Left forelimb (tissue), 1 donor: ENCODE results near the gene ZMYND19.
"Not testable (repeated sequence)": the region's sequence is repeated elsewhere in the genome, so short reads cannot be mapped to it uniquely, and the experiment has no call there.

Experiments
- DNase-seq: peaks from one replicate; pipeline ENCODE4 v3.0.0-alpha.2; 2018; ENCODE audit warnings: low spot score

The ZMYND19 gene

DNA sequence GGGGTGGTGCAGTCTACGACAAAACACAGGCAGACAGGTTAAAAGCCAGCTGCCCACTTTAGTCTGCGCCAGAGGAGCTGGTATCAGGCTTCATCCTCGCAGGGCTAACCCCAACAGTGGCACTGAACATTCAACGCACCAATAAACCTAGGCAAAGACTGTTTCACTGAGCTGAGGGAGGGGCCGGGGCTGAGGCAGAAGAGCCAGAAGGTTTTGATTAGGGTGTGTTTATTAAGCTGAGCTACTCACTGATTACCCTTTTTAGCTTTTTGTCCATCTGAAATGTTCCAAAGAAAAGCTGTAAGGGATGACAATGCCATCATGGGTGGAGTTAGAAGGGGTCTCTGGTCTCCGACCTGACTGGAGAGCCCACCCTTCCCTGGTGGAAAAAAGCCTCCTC, 1.4 kb downstream of the ZMYND19 start:
- no peak for DNase-seq

DNA sequence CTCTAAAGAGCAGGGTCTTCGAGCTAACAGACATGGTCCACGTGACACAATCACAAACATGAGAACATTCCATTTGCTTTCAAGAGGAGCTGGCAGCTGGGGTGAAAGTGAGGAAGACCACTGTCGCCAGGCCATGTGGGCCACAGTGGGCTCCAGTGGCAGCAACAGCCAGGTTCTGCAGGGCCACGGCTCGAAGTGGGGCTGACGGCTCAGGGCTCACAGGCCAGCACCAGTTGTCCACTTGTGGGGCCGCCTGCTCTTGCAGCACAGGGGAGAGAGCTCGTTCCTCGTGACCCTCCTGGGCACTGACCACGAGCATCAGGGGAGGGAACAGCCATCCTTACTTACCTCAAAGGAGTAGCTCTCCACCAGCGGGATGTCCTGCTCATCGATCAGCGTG, 2.0 kb downstream of the ZMYND19 start:
- DNase-seq, result no peak

DNA sequence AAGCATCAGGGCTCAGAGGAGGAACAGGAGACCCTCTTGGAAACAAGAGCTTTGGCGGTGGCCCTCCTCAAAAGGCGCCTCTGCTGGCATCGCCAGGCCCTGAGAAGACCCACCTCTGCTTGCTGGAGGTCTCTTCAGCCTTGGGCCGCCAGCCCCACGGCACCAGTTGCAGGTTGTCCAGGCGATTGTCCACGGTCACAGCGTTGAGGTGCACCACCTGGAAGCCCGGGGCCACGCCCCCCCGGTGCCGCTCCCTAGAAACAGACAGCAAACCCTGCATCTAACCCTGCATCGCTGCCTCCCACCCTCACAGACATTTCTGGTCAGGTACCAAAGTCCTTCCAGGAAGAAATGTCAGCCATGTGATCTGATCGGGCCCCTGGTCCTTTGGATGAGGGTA, 3.5 kb downstream of the ZMYND19 start:
- DNase-seq, result no peak

DNA sequence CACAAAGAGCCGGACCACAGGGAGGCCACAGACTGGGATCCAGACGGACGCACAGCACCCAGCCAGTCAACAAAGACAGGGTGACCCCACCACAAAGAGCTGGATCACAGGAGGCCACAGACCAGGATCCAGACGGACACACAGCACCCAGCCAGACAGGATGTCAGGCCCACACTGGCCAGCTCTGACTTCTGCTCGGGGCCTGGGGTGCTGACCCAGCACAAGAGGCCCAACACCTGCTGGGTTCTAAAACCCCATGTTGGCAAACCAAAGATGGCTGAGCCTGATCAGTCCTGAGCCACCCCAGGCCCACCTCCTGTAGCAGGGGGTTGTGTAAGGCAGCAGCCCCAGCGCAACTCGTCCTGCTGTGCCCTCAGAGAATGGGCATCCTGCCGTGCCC, 6.4 kb downstream of the ZMYND19 start:
- DNase-seq, result no peak

DNA sequence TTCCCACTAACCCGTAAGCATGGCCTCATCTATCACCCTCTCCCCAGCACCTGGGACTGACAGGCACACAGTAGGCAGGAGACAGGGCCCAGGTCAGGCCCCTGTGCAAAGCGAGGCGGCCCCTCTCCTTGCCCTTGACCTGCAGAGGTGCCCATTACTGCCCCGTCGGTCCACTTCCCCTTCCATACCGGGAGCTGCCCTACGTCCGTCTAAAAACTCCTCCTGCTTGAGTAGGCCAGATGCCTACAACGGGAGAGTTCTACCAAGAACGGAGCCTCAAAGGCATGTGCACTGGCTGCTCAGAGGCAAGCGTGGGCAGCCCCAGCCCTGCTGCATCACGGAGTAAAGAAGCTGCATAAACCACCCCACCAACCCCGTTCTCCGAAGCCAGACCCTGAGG, 7.0 kb downstream of the ZMYND19 start:
- DNase-seq, result no peak

DNA sequence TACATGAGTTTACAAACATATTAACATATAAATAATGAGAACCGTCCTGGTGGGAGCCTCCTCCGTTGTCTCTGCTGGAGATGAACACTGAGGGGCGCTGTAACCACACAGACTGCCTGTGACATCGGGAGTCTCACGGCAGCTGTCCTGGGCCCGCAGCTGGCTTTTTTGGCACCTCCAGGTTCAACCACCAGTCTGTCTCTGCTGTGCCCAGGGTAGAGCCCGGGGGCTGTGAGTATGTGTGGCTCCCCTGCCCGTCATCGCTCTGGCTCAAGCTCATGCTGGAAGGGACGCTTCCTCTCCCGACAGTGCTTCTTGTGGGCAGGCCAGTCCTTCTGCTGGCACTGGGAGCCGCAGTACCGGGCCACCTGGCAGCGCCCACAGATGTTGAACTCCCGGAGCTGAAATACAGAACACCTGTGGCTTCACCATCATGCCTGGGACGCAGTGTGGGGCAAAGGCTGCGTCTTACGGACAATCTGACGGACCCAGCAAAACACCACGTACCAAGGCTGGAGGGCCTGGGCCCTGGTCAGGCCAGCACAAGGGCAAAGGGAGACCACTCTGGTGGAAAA, 7.9 kb downstream of the ZMYND19 start:
- no peak for DNase-seq

DNA sequence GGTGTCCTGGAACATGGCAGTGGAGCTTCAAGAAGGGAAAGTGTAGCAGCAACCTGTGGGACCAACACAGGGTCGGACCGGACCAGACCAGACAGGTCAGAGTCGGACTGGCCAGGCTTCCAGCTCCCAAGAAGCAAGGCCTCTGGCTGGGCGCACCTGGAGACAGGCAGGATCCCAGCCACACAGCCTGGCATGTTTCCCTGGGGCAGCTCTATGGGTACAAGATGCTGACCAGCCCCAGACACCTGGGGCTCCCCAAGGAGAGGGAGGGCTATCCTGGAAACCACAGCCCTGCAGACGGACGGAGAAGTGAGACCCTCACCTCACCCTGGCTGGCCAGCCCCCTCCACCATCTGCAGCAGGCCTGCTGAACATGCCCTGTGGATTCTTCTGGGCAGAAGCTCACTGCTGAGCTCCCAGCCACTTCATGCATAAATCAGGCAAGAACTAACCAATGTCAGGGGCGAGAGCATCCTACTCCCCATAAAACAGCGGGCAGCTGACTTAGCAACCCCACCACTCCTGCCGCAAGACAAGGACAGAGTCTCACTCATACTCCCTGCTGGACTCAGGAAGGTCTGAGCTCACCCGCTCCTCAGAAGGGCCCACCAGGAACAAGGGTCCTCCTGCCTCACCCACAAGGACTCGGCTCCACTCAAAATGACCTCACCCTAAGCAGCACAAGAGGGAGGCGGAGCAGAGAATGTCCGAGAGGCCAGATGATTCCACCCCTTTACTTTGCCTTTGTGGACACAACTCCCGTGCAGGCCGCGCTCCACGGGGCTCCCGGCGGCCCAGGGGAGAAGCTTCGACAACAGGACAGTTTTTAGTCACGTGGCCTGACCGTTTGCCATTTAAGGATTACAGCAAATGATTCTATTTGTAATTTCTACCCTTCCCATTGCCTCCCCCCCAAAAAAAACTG, 8.7 kb downstream of the ZMYND19 start:
- no peak for DNase-seq

DNA sequence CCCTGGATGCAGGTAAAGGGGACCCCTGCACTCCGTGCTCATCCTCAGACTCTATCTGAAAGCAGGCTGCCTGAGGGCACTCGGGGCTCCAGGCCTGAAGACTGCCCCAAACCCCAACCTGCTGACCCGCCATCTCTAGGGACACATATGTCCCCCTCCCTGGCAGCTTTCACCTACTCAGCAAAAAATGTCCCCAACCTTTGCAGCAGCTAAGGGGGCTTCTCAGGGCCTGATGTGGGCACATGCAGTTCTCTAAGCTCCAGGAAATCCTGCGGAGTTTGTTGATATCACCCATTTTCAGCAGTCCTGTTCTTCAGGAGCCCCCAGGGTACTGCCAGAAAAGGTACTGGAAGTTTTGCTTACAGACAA, 9.4 kb downstream of the ZMYND19 start:
- DNase-seq, result no peak

DNA sequence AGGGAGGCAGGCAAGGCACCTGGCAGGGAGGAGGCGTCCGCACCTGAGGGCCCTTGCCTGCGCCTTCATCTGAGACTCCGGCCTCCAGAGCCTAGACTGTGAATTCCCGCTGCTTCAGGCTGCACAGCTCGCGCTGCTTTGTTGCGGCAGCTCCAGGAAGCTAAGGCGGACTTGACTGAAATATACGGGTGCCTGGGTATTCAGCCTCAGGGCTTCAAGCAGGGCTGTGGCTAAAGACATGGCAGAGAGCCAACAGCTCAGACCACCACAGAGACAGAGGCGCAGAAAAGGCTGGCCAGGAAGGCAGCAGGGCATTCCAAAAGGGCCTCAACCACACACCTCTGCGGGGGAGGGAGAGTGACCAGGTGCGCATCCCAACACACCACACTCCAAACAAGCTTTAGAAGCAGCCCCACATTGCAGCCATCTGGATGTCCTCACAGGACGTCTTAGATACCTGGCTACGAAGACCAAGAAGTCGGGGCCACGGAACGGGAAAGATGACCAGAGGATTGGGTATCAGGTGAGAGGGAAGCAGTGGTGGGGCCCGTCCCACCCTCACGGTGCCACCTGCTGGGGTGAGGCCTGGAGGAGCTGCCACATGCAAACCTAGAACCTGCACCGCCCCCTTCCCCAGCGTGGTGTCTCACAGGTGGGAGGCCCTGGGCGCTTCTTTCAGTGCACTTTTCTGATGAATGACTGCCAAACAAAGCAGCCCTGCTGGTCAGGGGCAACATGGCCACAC, 9.9 kb downstream of the ZMYND19 start:
- no peak for DNase-seq

DNA sequence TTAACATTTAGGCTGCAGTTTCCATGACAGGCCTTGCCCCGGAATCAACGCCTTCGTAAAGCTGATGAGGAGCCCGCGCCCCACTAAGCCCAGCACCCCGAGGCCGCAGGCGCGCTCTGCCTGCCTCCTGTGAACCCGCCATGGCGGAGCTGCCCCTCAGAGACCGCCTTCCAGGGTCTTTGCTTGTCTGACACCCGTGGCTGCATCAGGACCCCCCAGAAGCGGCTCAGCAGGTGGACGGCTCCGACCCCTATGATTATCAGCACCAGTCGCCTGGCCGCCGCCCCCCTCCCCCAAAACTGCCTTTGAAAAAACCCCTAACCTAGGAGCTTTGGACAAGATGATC, 11.1 kb downstream of the ZMYND19 start:
- no peak for DNase-seq

DNA sequence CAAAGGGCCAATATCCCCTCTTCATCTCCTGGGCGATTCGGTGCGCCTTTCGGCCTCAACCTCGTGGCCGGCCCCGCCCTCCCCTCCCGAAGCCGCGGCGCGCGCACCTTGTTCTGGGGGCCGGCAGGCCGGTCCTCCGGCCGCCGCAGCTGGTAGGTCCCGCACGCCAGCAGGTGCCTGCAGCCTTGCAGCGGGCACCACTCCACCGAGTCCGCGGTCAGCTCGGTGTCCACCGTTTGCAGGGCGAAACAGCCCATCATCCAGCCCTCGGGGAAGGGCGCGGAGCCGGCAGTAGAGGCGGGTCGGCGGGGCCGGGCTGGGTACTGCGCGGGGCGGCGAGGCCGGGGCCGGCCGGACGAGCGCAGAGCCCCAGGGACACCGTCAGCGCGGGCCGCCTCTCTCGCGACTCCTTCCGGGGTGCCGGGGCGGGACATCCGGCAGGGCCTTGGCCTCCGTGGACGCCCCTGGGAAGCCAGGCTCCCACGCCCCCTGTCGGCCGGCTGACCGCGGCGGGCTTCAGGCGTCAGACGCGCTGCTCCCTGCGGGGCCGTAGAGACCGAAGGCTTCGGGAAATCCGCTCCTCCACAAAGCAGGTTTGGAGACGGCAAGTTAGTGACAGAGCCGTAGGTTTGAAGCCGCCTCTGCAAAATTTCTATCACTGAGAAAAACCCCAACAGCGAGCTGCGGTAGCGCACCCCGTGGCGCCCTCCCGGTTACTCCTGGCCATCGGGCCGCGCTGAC, 11.6 kb downstream of the ZMYND19 start, which contains the start of gene DPH7:
Gene DPH7 (minus strand): TSS at position 408 of the 741 bp plus-strand sequence. CDS start 148 bp downstream, at position 260.
- DNase-seq, result peak; percentile 96

DNA sequence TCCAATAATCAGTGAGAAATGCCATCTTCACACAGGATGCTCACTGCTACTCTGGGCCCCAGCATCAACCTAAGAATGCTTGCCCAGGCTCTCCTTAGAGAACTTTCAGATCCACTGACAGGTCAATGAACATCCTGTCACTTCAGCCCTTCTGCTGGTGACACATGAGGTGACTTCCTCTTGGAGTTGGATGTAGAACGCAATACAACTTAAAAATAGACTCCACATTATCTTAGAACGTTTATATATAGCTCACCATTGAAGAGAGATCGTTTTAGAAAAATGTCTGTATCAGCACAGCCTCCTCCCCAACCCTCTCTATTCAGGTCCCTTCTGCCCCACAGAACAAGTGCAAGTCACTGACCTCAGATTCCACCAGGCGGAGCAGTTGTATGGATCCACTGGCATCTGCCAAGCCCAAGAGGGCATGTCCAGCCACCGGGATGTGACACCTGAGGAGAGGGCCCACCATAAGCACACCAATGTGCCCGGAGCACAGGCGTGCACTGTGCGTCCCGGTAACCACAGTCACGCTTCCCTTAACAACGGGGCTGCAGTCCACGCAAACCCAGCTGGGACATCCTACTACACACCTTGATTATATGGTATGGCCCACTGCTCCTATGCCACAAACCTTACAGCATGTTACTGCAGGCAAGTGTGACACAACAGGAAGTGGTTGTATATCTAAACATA, 14.4 kb downstream of the ZMYND19 start:
- DNase-seq, result no peak

DNA sequence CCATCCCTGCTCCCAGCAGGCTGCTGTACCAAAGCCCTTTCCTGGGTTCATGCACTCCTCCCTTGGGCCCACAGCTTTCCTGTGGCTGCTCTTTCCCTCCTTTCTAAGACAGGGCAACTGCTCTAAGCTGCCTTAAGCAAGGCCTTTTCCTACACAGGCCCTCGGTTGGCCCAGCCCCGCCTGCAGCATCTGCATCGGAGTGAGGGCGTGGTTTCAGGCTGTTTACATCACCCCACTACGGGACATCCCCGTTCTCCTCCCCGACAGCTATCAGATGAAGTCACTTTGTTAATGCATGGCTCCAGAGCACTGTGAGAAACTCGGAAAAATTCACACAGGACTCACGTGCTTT, 15.0 kb downstream of the ZMYND19 start:
- no peak for DNase-seq

DNA sequence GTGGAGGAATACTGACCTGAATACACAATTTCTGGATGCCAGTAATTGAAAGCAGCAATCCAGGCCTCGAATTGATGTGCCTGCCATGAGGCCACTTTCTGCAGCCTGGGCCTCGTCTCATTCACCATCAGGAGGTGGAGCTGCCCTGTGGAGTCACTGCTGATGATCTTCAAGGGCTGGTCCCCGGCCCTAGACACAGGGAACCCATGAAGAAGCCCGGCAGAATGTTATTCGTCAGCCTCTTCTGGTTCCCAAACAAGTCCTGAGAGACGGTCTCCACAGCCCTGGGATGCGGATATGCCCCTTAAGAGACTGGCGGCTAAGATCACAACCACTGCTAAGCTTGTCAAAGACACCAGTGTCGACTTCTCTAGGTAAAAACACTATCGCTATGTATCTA, 16.1 kb downstream of the ZMYND19 start:
- DNase-seq, result no peak

DNA sequence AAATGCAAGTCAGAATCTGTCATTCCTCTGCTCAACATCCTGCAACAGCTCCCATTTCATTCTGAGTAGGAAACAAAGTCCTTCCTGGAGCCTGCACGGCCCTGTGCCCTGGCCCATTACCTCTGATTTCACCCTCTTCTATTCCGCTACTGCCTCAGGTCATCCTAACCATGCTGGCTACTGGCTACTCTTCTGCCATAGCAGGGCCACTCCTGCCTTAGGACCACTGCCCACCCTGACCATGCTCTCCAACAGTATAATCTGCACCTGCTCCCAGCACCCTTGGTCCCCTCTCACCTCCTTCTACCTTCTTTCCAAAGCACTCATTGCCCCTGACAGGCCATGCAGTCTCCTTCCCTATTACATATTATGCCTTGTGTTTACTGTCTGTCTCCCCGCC, 19.7 kb downstream of the ZMYND19 start:
- DNase-seq, result no peak

DNA sequence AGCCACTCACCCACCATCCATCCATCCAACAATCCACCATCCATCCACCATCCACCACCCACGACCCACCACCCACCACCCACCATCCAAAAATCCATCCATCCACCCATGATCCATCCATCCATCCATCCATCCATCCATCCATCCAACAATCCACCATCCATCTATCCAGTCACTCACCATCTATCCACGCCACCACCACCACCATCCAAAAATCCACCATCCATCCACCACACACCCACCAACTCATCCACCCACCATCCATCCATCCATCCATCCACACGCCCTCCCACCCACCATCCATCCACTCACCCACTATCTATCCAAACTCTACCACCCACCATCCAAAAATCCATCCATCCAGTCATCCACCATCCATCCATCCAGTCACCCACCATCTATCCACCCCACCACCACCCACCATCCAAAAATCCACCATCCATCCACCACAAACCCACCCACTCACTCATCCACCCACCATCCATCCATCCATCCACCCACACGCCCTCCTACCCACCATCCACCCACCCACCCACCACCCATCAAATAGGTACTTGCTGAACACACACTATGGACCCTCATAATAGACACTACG, 20.6 kb downstream of the ZMYND19 start:
- DNase-seq, result no peak

DNA sequence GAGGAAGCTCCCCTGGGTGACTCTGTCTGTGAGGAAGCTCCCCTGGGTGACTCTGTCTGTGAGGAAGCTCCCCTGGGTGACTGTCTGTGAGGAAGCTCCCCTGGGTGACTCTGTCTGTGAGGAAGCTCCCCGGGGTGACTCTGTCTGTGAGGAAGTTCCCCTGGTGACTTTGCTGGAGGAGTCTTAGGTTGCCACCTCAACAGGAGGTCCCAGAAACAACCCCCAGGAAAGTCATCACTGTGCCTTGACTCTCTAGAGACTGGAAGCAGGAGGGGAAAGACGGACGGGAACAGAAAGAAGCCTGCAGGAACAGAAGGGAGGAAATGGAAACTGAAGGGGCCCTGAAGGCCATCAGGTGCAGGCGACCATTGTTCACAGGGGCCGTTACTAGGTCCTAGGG, 21.9 kb downstream of the ZMYND19 start:
- not testable (repeated sequence) for DNase-seq

DNA sequence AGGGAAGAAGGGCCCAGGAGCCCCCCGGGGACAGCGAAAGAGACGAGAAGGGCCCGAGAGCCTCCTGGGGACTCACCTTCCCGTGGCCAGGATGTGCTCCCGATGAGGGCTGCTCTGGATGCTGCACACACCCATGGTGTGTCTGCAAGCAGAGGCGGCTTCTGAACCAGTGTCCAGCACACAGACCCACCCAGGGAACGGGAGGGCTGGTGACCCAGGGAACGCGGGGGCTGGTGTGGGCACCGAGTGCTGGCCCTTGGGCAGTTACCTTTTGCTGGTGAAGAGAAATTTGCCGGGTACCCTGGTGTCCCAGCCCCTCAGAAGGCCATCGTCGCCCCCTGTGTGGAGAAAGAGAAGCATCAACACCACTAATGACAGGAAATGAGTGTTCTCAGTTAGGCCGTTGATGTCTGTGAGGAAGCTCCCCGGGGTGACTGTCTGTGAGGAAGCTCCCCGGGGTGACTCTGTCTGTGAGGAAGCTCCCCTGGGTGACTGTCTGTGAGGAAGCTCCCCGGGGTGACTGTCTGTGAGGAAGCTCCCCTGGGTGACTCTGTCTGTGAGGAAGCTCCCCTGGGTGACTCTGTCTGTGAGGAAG, 25.4 kb downstream of the ZMYND19 start:
- no peak for DNase-seq

DNA sequence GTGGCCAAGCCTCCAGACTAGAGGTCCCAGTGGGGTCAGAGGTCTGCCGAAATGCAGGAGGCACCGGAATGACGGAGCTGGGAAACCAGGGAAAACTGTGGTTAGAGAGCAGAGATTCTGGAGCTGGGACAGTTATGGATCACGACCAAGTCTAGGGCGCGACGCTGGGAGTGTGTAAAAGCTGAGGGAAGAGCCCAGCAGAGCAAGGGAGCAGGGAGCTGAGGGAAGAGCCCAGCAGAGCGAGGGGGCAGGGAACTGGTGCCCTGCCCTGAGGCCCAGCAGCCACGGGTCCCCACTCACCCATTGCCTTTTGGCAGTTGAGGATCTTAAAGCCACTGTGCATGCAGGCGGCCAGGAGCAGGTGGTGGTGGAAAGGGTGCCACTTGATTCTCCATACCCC, 26.2 kb downstream of the ZMYND19 start:
- no peak for DNase-seq

DNA sequence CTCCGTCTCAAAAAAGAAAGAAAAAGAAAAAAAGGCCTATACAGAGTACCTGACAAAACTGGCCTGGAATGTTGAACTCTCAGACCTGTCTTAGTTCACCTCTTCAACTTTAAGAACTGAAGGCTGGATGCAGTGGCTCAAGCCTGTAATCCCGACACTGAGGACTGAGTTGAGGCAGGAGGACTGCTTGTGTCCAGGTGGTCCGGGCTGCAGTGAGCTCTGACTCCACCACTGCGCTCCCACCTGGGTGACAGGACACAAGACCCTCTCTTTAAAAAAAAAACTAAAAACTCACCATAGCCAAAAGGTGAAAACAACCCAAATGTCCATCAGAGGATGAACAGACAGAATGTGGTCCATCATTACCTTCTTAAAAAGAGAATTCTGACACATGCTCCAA, 32.2 kb downstream of the ZMYND19 start:
- no peak for DNase-seq
